Measurements from ENCODE around the gene NLRP6. TPM values are rescaled to one million over a fixed set of nuclear protein-coding genes. Genes with fewer than 3 reads are reported as not detected.
A peak's percentile ranks its signal among the peaks of the same experiment; 100 is the strongest.
"Not testable (repeated sequence)": the region's sequence is repeated elsewhere in the genome, so short reads cannot be mapped to it uniquely, and the experiment has no call there.

NLRP6 gene
- total and polyA plus RNA-seq, 2 experiments from 2014 or later: not detected

DNA sequence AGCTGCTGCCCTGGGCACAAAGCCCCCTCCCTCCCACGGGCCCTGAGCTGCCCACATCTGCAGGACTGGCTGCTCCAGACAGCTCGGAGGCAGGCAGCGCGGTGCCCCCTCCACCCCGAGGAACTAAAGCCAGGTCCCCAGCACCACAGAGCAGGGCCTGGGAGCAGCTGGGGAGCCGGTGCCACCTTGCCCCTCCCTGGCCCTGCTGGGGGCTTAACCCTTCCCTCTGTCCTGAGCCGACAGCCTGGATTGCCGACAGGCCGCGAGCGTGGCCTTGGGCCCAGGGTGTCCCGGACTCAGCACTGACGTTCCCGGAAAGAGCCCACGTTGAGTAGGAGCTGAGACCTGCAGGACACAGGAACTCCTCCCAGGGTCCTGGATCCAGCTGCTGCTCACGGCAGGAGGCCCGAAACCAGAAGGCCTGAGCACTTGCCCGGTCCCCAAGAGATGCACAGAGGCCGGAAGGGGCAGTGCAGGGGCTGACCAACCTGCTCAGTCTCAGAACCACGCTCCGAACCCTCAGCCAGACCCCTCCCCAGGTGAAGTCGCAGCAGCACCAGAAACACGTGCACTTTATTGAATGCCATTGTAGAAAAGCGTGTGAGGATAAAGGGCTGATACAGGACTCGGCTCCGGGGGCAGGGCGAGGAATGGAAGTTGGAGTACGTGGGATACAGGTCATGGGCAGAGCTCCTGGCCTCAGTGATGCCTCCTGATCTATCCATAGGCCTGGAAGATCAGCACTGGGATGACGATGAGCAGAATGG lies 41.1 kb downstream of the NLRP6 start:
- H3K9me3 ChIP-seq (ENCODE audit: low read depth); H3K27me3 ChIP-seq (replicated peaks; ENCODE audit: insufficient read depth); in situ Hi-C loops (cut with MboI); H2AFZ ChIP-seq; H4K20me1 ChIP-seq (ENCODE audit: insufficient read depth); H3K36me3 ChIP-seq (ENCODE audit: low read depth); H3K9me2 ChIP-seq (ENCODE audit: insufficient read depth): not testable (repeated sequence)
- Histone ChIP-seq H3K4me2 (ENCODE audit: unreplicated experiment) (peak overlapping the region; percentile 90), H3K27ac (peak overlapping the region; percentile 97), H3K9ac (peak overlapping the region; percentile 99), H3F3A (ENCODE audit: insufficient read depth) (peaks cover 11% of the 10 kb centered on the region; the same call in 1 of the 2 replicates), H3K4me1 (ENCODE audit: insufficient read depth) (peaks cover 16% of the 10 kb centered on the region), H3K79me2 (ENCODE audit: insufficient read depth) (peaks cover 53% of the 10 kb centered on the region), H3K4me3 (peak overlapping the region; percentile 99)
- WGBS, 2 experiments (ENCODE audit: low coverage in 1 of 2, low lambda C conversion rate in 2 of 2, missing lambda C conversion rate in 2 of 2): 1 to 5% methylated on average over 19 to 20 of the region's 29 CpGs
- peak; percentile 47 for DNase-seq

DNA sequence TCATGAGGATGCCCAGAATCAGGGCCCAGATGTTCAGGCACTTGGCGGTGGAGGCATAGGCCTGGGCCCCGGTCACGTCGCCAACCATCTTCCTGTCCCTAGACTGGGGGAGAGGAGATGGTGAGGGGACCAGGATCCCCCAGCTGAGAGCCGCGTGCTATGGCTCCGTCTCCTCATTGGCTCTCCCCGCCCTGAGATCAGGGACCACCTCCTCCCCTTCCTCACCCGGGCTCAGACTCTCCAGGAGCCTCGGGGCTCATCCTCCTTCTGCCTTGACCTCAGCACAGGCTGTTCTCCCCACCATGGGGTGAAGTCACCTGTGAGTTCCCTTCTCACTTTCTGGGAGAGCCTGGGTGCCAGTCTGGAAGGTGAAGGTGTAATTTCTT lies 41.7 kb downstream of the NLRP6 start:
- H3K27me3 ChIP-seq (replicated peaks; ENCODE audit: insufficient read depth); H3K36me3 ChIP-seq (ENCODE audit: low read depth); in situ Hi-C loops (cut with MboI); H4K20me1 ChIP-seq (ENCODE audit: insufficient read depth); H3K9me2 ChIP-seq (ENCODE audit: insufficient read depth); H3K9me3 ChIP-seq (ENCODE audit: low read depth); DNase-seq; H2AFZ ChIP-seq: not testable (repeated sequence)
- Histone ChIP-seq H3K27ac (peak overlapping the region; percentile 97), H3K4me3 (peak overlapping the region; percentile 99), H3K9ac (peak overlapping the region; percentile 99), H3K4me1 (ENCODE audit: insufficient read depth) (peaks cover 19% of the 10 kb centered on the region), H3F3A (ENCODE audit: insufficient read depth) (peaks cover 11% of the 10 kb centered on the region; the same call in 1 of the 2 replicates), H3K79me2 (ENCODE audit: insufficient read depth) (peaks cover 48% of the 10 kb centered on the region), H3K4me2 (ENCODE audit: unreplicated experiment) (peak overlapping the region; percentile 90)
- WGBS, 2 experiments (ENCODE audit: low coverage in 1 of 2, low lambda C conversion rate in 2 of 2, missing lambda C conversion rate in 2 of 2): 0 to 2% methylated on average over 4 to 8 of the region's 10 CpGs

DNA sequence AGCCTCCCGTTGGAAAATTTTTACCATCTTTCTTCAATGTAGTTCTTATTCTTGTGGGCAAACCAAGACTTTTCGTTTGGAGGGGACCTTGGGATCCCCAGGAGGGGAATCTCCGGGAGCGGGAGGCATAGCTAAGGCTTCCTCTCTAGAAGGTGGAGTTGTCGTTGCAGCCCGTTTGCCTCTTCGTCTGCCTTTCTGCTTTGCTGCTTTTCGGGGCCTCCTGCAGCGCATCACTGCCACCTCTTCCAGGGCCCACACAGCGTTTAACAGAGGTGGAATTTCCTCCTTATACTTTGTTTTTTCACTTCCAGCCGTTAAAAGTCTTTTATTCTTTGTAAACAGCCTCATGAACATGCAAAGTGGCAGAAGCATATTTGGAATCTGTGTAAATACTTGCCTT lies 45.9 kb downstream of the NLRP6 start:
- Histone ChIP-seq H3K4me1 (ENCODE audit: insufficient read depth) (peaks cover 9% of the 10 kb centered on the region; the same call in 1 of the 2 replicates), H3K4me3 (no peak overlapping the region), H3K27ac (no peak overlapping the region), H3K9me2 (ENCODE audit: insufficient read depth) (no peaks in the 10 kb centered on the region), H3K36me3 (ENCODE audit: low read depth) (no peaks in the 10 kb centered on the region), H3K4me2 (ENCODE audit: unreplicated experiment) (no peak overlapping the region), H3F3A (ENCODE audit: insufficient read depth) (peaks cover 4% of the 10 kb centered on the region; the same call in 1 of the 2 replicates), H3K9me3 (ENCODE audit: low read depth) (no peaks in the 10 kb centered on the region), H3K79me2 (ENCODE audit: insufficient read depth) (peaks cover 15% of the 10 kb centered on the region), H3K9ac (no peak overlapping the region), H4K20me1 (ENCODE audit: insufficient read depth) (no peaks in the 10 kb centered on the region), H2AFZ (peak overlapping the region; percentile 74), H3K27me3 (replicated peaks; ENCODE audit: insufficient read depth) (no peaks in the 10 kb centered on the region)
- in situ Hi-C loops (cut with MboI): no loop called here
- TF ChIP-seq EZH2phosphoT487 (IDR thresholded peaks at IDR 0.05; ENCODE audit: insufficient read depth, low read depth) (no peak), EZH2 (IDR thresholded peaks at IDR 0.05; ENCODE audit: insufficient read depth, poor library complexity, severe bottlenecking) (no peak)
- WGBS, 2 experiments (ENCODE audit: low coverage in 1 of 2, low lambda C conversion rate in 2 of 2, missing lambda C conversion rate in 2 of 2): 61 to 68% methylated on average over 11 of the region's 11 CpGs
- DNase-seq: no peak

- H3K4me1 ChIP-seq (ENCODE audit: insufficient read depth); DNase-seq; H3F3A ChIP-seq (ENCODE audit: insufficient read depth); H3K9me2 ChIP-seq (ENCODE audit: insufficient read depth); H3K36me3 ChIP-seq (ENCODE audit: low read depth); H3K9me3 ChIP-seq (ENCODE audit: low read depth); H4K20me1 ChIP-seq (ENCODE audit: insufficient read depth); H3K27me3 ChIP-seq (replicated peaks; ENCODE audit: insufficient read depth); in situ Hi-C loops (cut with MboI); H3K27ac ChIP-seq; H3K79me2 ChIP-seq (ENCODE audit: insufficient read depth): not testable (repeated sequence)
- H3K4me2 ChIP-seq (ENCODE audit: unreplicated experiment): peak overlapping the region; percentile 71
- WGBS, 2 experiments (ENCODE audit: low coverage in 1 of 2, low lambda C conversion rate in 2 of 2, missing lambda C conversion rate in 2 of 2): 25 to 32% methylated on average over 27 to 28 of the region's 34 CpGs
- peak overlapping the region; percentile 52 for H3K4me3 ChIP-seq
- peak overlapping the region; percentile 74 for H2AFZ ChIP-seq
- peak overlapping the region; percentile 41; the same call in 1 of the 2 replicates for H3K9ac ChIP-seq
These were observed 46.6 kb downstream of the NLRP6 start for GRCh38 chr11:324593-325517.

Data from GM23248 (cell line).